K562 (cell line): Measurements from ENCODE around the gene PCF11. TPM values are rescaled to one million over a fixed set of nuclear protein-coding genes. Genes with fewer than 3 reads are reported as not detected.
A peak's percentile ranks its signal among the peaks of the same experiment; 100 is the strongest.

ENCODE experiments used
- ATAC-seq: fragments of 200-7000 bp; cut with Tn5 transposase; 3 replicates; pipeline ENCODE4 v1.9.1; 2020; ENCODE audit warnings: moderate library complexity
- BruUV-seq: library from RNA; stranded (reverse); fragments of 400-500 nt; replicated peaks from 2 replicates; lab custom pipeline; 2021; lab: Mats Ljungman, UMichigan
- CTCF ChIA-PET: fragments of 300-600 bp; formaldehyde crosslinking; extraction: SDS; loops from one replicate; lab custom pipeline; 2021; ENCODE audit warnings: low intra/inter-chr PET ratio; lab: Yijun Ruan, JAX
- POLR2A ChIA-PET: fragments of 300-600, 350-650 bp; sonication (Branson Sonifier 250); formaldehyde crosslinking; extraction: SDS; loops from one replicate; lab custom pipeline; 2021; ENCODE audit warnings: antibody characterized with exemption, inconsistent platforms; lab: Yijun Ruan, JAX
- DNase-seq, 4 experiments: peaks; one replicate each; pipeline versions ENCODE4 v3.0.0 to v3.0.0-alpha.2; 2011 to 2018; ENCODE audit warnings: low spot score in 3 of 4, mixed read lengths in 3 of 4; ENCODE audit errors: extremely low read depth in 1 of 4
- FAIRE-seq: peaks from 2 replicates; lab custom pipeline; 2011; peaks lifted over from hg19 to GRCh38; lab: Jason Lieb, UNC
- H2AFZ ChIP-seq: 2 replicates; pipeline ENCODE4 v1.6.0; 2011; ENCODE audit warnings: low read depth, low read length, control low read depth, inconsistent platforms
- H3K27ac ChIP-seq: fragments of 200-600 bp; 3 replicates; pipeline ENCODE4 v1.8.0; 2011; ENCODE audit warnings: low read depth, mild to moderate bottlenecking, control low read depth, inconsistent platforms, low read length, moderate library complexity, mixed read lengths; ENCODE audit errors: extremely low read depth
- H3K27me3 ChIP-seq, 2 experiments: fragments of 300-600 bp in 1 of 2; 2 replicates in 1 of 2; 3 replicates in 1 of 2; pipeline versions ENCODE4 v1.6.0 to v1.8.0; 2011; ENCODE audit warnings: inconsistent platforms in 2 of 2, low read length in 2 of 2, mild to moderate bottlenecking in 1 of 2, mixed read lengths in 1 of 2, moderate library complexity in 1 of 2; ENCODE audit not compliant: control insufficient read depth in 2 of 2, insufficient read depth in 2 of 2
- H3K36me3 ChIP-seq: fragments of 300-600 bp; 3 replicates; pipeline ENCODE4 v1.8.0; 2011; ENCODE audit warnings: mild to moderate bottlenecking, low read length, inconsistent platforms; ENCODE audit not compliant: control insufficient read depth, insufficient read depth
- H3K4me1 ChIP-seq, 2 experiments: fragments of 200-600 bp in 1 of 2; replicated peaks in 1 of 2; 2 replicates in 1 of 2; 3 replicates in 1 of 2; pipeline versions ENCODE4 v1.5.1 to v1.8.0; 2011; ENCODE audit warnings: inconsistent platforms in 2 of 2, low read length in 2 of 2, mild to moderate bottlenecking in 1 of 2, mixed read lengths in 1 of 2, moderate library complexity in 1 of 2; ENCODE audit not compliant: control insufficient read depth in 2 of 2, insufficient read depth in 2 of 2
- H3K4me2 ChIP-seq: 2 replicates; pipeline ENCODE4 v1.6.1; 2011; ENCODE audit warnings: low read length, control low read depth, inconsistent platforms, mixed read lengths; ENCODE audit not compliant: insufficient read depth
- H3K4me3 ChIP-seq: fragments of 200-600 bp; sonication (generic), shearing (Covaris generic); 2 replicates; pipeline ENCODE4 v1.5.1; 2016; ENCODE audit warnings: control low read depth, inconsistent platforms
- H3K79me2 ChIP-seq: fragments of 200-600 bp; 3 replicates; pipeline ENCODE4 v1.8.0; 2011; ENCODE audit warnings: low read length, inconsistent platforms; ENCODE audit not compliant: control insufficient read depth, insufficient read depth
- H3K9ac ChIP-seq, 2 experiments: 2 replicates each; pipeline versions ENCODE4 v1.6.0 to v1.6.1; 2011; ENCODE audit warnings: low read depth in 2 of 2, low read length in 2 of 2, control low read depth in 1 of 2, inconsistent platforms in 1 of 2, mild to moderate bottlenecking in 1 of 2, mixed read lengths in 1 of 2; ENCODE audit not compliant: insufficient read depth in 1 of 2
- H3K9me1 ChIP-seq: one replicate; pipeline ENCODE4 v1.6.0; 2011; ENCODE audit warnings: inconsistent platforms, mild to moderate bottlenecking, low read length, moderate library complexity; ENCODE audit not compliant: control insufficient read depth, insufficient read depth
- H3K9me3 ChIP-seq: replicated peaks from 2 replicates; pipeline ENCODE4 v1.5.1; 2011; ENCODE audit warnings: low read depth, low read length, inconsistent platforms; ENCODE audit not compliant: control insufficient read depth, insufficient read depth
- H4K20me1 ChIP-seq: replicated peaks from 2 replicates; pipeline ENCODE4 v1.6.1; 2011; ENCODE audit warnings: low read length, inconsistent platforms, mixed read lengths; ENCODE audit not compliant: control insufficient read depth, insufficient read depth
- IRF2 ChIP-seq: sonication (generic); formaldehyde crosslinking; IDR thresholded peaks from 2 replicates; pipeline ENCODE4 v1.8.1; 2022; ENCODE audit warnings: mild to moderate bottlenecking, missing genetic modification reagents
- POLR2A ChIP-seq: fragments of 450-650 bp; conservative IDR thresholded peaks from 2 replicates; pipeline ENCODE4 v1.6.1; 2016
- POLR2AphosphoS2 ChIP-seq: IDR thresholded peaks from 2 replicates; pipeline ENCODE4 v1.6.1; 2012; ENCODE audit warnings: low read length, improper control_type of control experiment
- RBM25 ChIP-seq: fragments of 200-400 bp; formaldehyde crosslinking; IDR thresholded peaks from 2 replicates; pipeline ENCODE4 v1.6.1; 2018; ENCODE audit warnings: low read length, low read depth, moderate library complexity; ENCODE audit not compliant: severe bottlenecking
- SRSF1 ChIP-seq: fragments of 200-400 bp; formaldehyde crosslinking; IDR thresholded peaks from 2 replicates; pipeline ENCODE4 v1.6.1; 2017; ENCODE audit warnings: mild to moderate bottlenecking, low read depth, low read length, moderate library complexity
- ZNF143 ChIP-seq: sonication (generic); formaldehyde crosslinking; IDR thresholded peaks from 2 replicates; pipeline ENCODE4 v1.9.0; 2022; ENCODE audit warnings: mild to moderate bottlenecking, missing genetic modification reagents
- ZNF75A ChIP-seq: fragments of 450-650 bp; formaldehyde crosslinking; IDR thresholded peaks from 2 replicates; pipeline ENCODE4 v1.4.0; 2020; ENCODE audit warnings: mild to moderate bottlenecking
- WGBS: fragments of 100-300 bp; shearing (Covaris generic); methylation state at CpG from one replicate; pipeline ENCODE4 v1.1.6; 2016; ENCODE audit warnings: low coverage, mixed read lengths; ENCODE audit not compliant: insufficient coverage; ENCODE audit errors: missing lambda C conversion rate; 5-methylcytosine and 5-hydroxymethylcytosine counted together
- in situ Hi-C: fragments of 300-500 bp; cut with MboI; formaldehyde crosslinking; loops from 4 replicates; pipeline ENCODE4 v1.15.0; 2018; ENCODE audit warnings: inconsistent platforms, mixed read lengths
- intact Hi-C: fragments of 100-400 bp; cut with micrococcal nuclease; formaldehyde crosslinking; loops from 2 replicates; pipeline ENCODE4 v1.14.2; 2022
- polyA plus RNA-seq, 8 experiments: library from polyadenylated mRNA; depleted of rRNA in 4 of 8; stranded (reverse) in 5 of 8; unstranded in 3 of 8; fragments of >200 nt; fragmentation: Nextera tagmentation in 2 of 8; fragmentation: Illumina TruSeq in 1 of 8; extraction: Ambion mirVana in 2 of 8; extraction: Trizol in 1 of 8; gene quantifications; 2 replicates each; pipeline versions ENCODE4 v1.2.1 to v1.2.3, GENCODE V29; 2011 to 2014; ENCODE audit warnings: inconsistent platforms in 1 of 8, missing spikeins in 1 of 8
- total RNA-seq, 7 experiments: library from RNA; depleted of rRNA in 6 of 7; stranded (reverse); fragments of >200 nt in 6 of 7; fragmentation: Illumina TruSeq in 2 of 7; extraction: Trizol in 2 of 7; gene quantifications; 2 replicates each; pipeline versions ENCODE4 v1.2.1 to v1.2.3, GENCODE V29; 2011 to 2021; ENCODE audit warnings: low replicate concordance in 1 of 7
- TF ChIP-seq, protein P1 (sequence below): sonication (generic); formaldehyde crosslinking; IDR thresholded peaks from 2 replicates; pipeline ENCODE4 v1.9.0; 2022; ENCODE audit warnings: mild to moderate bottlenecking, missing genetic modification reagents

The PCF11 gene
- total and polyA plus RNA-seq, 9 of the 15 experiments (the other 6 are each of a cell fraction or from before 2014, with no cell fraction given) = 9.3 to 91.6 (median 54.4) TPM

- Histone ChIP-seq H3K27ac (no peak overlapping the region), H3K36me3 (peaks cover 79% of the 10 kb centered on the region), H3K9me1 (no peaks in the 10 kb centered on the region), H3K4me2 (no peak overlapping the region), H2AFZ (no peak overlapping the region), H4K20me1 (no peaks in the 10 kb centered on the region), H3K27me3 (no peaks in the 10 kb centered on the region), H3K4me3 (no peak overlapping the region), H3K4me1 (no peaks in the 10 kb centered on the region), H3K79me2 (peaks cover 3% of the 10 kb centered on the region; the same call in 1 of the 3 replicates), H3K9me3 (no peaks in the 10 kb centered on the region), H3K9ac (no peak overlapping the region)
- WGBS = 63% methylated on average over 1 of the region's 1 CpG
- ATAC-seq = 0 out of 3 replicates have a peak, but pooled peaks have one; percentile 7
- DNase-seq = no peak
- intact Hi-C loops = no loop called here
- in situ Hi-C loops = no loop called here
- ChIA-PET CTCF (no interaction called here), POLR2A (interaction anchor here (3.1 kb wide), 1 partner anchor 13 kb away, joined by 14 read pairs; no protein-coding TSS in a partner anchor)
- TF ChIP-seq ZNF143 (CRISPR knock-in tag) = no peak
- 0 out of 2 replicates have a peak, but pooled peaks have one; percentile 15 for TF ChIP-seq ZNF75A (CRISPR knock-in tag)
- peak; percentile 41; the same call in 1 of the 2 replicates for TF ChIP-seq POLR2A
- TF ChIP-seq, protein P1, sequence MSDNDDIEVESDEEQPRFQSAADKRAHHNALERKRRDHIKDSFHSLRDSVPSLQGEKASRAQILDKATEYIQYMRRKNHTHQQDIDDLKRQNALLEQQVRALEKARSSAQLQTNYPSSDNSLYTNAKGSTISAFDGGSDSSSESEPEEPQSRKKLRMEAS (CRISPR knock-in tag) = no peak
- TF ChIP-seq POLR2AphosphoS2 = peak; percentile 76; the same call in 1 of the 2 replicates
- no peak for TF ChIP-seq IRF2 (CRISPR knock-in tag)
- peak; percentile 36 for TF ChIP-seq RBM25
- no peak for TF ChIP-seq SRSF1
- no peak for FAIRE-seq
- no TSS peak for BruUV-seq
These were observed 28.8 kb downstream of the PCF11 start for GRCh38 chr11:83185767-83186166.
